GM19035 (cell line): ENCODE measurements around the gene ITGB1.
"Not testable (repeated sequence)": the region's sequence is repeated elsewhere in the genome, so short reads cannot be mapped to it uniquely, and the experiment has no call there.

Experiments
- ATAC-seq: cut with Tn5 transposase; IDR thresholded peaks from one replicate; pipeline ENCODE4 v1.9.1; 2021; ENCODE audit not compliant: unreplicated experiment

The ITGB1 gene

GRCh38 chr10:32980558-32981468 lies 22.8 kb upstream of the ITGB1 start:
- ATAC-seq, result peak; percentile 99

GRCh38 chr10:32980242-32980557 lies 22.2 kb upstream of the ITGB1 start:
- ATAC-seq, result peak; percentile 6

DNA sequence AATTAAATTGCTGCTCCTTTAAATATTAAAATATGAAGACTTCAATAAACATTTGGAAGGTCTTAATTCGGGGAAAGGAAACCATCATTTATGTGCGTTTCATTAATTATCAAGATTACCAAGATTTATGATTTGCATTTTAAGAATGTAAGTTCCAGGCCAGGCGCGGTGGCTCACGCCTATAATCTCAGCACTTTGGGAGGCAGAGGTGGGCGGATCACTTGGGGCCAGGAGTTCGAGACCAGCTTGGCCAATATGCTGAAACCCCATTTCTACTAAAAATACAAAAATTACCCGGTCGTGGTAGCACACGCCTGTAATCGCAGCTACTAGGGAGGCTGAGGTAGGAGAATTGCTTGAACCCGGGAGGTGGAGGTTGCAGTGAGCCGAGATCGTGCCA lies 21.7 kb upstream of the ITGB1 start:
- ATAC-seq, result not testable (repeated sequence)

DNA sequence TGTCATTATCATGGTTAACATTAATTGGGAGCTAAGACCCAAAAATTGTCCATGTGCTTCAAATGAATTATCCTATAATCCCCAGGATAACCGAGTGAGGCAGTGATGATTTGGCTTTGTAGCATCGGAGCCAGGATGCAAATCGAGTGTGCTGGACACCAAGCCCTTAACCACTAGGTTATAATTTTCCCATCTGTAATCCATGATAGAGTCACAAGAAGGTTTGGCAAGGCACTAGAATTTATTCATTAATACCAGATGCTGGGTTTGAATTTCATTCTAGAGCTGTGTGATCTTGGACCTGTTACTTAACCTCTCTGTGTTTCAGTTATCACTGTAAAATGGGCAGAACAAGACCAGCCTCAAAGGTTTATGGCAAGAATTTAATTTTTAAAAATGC lies 21.0 kb upstream of the ITGB1 start:
- ATAC-seq, result no peak

GRCh38 chr10:32977846-32978809 lies 20.1 kb upstream of the ITGB1 start:
- ATAC-seq, result not testable (repeated sequence)

- no peak for ATAC-seq
These were observed 18.3 kb upstream of the ITGB1 start for GRCh38 chr10:32976338-32976737.

GRCh38 chr10:32972929-32973328 lies 14.9 kb upstream of the ITGB1 start:
- no peak for ATAC-seq

- no peak for ATAC-seq
These were observed 14.4 kb upstream of the ITGB1 start for GRCh38 chr10:32972460-32972859.

GRCh38 chr10:32971536-32972091 lies 13.6 kb upstream of the ITGB1 start:
- no peak for ATAC-seq

GRCh38 chr10:32970910-32971309 lies 12.9 kb upstream of the ITGB1 start:
- peak; percentile 75 for ATAC-seq

DNA sequence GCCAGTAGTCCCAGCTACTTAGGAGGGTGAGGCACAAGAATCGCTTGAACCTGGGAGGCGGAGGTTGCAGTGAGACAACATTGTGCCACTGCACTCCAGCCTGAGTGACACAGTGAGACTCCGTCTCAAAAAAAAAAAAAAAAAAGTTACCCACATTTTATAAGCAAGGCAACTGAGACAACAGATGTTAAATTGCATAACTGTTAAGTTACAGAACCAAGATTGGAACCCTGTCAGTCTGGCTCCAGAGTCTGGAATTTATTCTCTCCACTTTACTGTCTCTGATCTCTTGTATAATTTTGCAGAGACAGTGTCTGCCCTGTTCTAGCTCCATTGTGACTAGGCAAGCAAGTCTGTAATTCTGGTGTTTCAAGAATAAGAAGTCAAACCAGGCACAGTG lies 6.2 kb upstream of the ITGB1 start:
- no peak for ATAC-seq

GRCh38 chr10:32963096-32963495 lies 5.1 kb upstream of the ITGB1 start:
- ATAC-seq, result no peak

DNA sequence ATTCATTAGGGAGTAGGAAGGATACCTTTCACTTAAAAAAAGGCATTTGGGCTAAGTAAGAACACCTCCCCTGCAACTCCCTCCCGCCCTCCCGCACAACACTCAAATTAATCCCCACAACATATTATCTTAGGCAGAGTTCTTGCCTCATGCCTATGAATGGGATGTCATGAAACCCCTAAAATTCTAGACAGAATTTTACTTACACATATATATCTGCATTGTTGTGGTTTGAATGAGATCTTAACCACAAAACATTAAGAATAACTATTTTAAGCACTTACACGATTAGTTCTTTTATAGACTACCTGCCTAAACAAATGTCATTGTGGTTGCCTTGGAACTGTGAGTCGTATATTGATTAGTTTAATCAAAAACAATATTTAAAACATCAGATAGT lies 4.5 kb upstream of the ITGB1 start:
- ATAC-seq, result no peak

DNA sequence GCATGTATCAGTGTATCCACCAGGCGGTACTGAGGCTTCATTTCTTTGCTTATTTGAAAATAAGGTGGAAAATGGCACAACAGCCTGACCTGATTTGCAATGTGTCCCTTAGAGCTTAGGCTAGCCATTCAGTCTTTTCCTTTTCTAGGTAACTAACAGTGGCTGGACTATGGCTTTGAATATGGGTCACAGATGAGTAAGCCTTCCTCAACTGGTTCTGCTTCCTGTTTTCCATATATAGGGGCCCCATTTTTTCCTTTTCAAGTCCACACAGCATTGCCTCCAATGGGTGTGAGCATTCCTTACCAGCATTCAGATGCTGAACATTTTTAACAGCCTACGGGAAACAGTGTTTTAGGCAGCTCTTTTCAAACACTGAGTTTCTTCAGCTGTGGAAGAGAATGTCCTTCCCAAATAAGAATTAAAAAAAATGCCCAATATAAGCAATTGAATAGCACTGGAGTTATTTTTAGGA lies 3.9 kb upstream of the ITGB1 start:
- no peak for ATAC-seq

DNA sequence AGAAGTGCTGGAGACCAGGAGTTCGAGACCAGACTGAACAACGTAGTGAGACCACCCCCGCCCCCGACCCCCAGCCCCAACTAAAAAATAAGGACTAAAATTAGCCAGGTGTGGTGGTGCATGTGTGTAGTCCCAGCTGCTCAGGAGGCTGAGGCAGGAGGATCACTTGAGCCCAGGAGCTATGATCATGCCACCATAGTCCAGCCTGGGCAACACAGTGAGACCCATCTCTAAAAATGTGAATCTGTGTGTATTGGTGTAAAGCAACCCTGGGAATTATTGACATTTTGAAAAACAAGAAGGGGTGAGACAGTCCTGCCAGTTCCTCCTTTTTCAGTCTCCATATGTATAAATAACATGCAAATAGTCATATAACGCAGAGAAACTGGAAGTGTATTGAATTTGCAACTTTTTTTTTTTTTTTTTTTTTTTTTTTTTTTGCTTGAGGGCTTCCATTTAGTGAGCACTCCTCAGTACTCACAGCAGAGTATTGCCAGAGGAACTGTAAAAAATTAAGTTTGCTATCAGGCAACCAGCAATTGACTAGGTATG lies 3.4 kb upstream of the ITGB1 start:
- no peak for ATAC-seq

GRCh38 chr10:32960022-32960421 lies 2.0 kb upstream of the ITGB1 start:
- ATAC-seq, result no peak

DNA sequence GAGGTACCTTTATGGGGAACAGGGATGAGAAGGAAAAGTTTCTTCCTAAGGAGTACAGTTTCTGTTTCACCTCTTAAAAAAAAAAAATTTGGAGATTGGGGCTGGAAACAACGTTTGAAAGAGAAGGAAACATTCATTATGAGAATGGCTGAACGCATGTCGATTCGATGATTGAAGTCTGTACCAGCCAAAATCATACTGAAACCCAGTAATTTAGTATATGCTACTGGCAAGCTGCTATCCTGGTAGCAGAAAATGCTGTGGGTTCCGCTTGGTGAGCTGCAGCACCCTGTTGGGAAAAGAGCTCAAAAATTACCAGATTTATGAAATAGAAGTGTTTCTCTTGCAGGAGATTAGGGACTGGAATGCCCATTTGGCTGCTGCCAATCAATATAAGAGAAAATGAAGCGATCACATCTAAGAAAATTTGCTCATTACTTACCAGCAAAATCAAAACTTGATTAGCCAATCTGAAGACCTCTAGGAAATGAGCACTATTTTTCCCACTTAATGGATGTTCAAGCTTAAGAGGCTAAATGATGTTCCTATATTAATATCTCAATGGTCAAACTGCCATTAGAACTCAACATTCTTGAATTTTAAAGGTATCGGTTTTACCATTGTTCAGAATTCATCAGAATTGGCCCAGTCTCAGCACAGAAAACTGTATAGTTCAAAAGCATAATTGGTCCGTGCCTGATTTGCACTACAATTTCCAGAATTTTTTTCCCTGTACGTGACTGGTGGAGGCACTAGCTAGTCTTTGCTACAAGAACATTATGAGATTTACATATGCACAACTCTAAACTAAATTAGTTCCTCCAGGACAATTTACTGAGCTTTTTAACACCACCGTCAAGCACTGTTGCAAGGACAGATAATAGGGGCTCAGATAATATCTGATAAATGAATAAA lies 1.2 kb upstream of the ITGB1 start:
- ATAC-seq, result no peak

- peak; percentile 36 for ATAC-seq
These were observed 517 bp downstream of the ITGB1 start for GRCh38 chr10:32957341-32958084.
